Ovary (tissue), 3 donors: ENCODE results near the gene C1orf115.

Experiments used
- POLR2A ChIP-seq: fragments of 450-650 bp; IDR thresholded peaks from one replicate; pipeline ENCODE4 v1.6.1; 2017; ENCODE audit warnings: antibody characterized with exemption, mild to moderate bottlenecking, moderate library complexity
- TF ChIP-seq, protein P1 (sequence below), 3 donors: fragments of 450-650 bp in 2 of 3; fragments of 200-600 bp in 1 of 3; IDR thresholded peaks; one replicate each; pipeline versions ENCODE4 v1.5.1 to v1.8.0; 2016 to 2022; ENCODE audit warnings: antibody characterized with exemption in 3 of 3, mild to moderate bottlenecking in 1 of 3
- donor health status: DM: no; HTN: no; CAD: no.

DNA sequence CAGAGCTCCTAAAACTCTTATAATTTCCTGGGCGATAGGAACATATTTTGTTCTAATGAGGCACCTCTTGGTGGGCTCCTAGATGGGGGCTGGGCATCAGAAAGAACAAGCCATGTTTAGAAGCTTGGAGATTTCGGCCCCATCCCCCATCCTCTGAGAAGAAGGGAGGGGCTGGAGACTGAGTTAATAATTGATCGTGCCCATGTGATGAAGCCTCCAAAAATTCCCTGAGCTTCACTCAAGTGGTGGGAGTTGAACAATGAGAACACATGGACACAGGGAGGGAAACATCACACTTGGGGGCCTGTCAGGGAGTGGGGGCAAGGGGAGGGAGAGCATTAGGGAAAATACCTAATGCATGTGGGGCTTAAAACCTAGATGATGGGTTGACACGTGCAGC, 18.1 kb downstream of the C1orf115 start:
- TF ChIP-seq, protein P1, sequence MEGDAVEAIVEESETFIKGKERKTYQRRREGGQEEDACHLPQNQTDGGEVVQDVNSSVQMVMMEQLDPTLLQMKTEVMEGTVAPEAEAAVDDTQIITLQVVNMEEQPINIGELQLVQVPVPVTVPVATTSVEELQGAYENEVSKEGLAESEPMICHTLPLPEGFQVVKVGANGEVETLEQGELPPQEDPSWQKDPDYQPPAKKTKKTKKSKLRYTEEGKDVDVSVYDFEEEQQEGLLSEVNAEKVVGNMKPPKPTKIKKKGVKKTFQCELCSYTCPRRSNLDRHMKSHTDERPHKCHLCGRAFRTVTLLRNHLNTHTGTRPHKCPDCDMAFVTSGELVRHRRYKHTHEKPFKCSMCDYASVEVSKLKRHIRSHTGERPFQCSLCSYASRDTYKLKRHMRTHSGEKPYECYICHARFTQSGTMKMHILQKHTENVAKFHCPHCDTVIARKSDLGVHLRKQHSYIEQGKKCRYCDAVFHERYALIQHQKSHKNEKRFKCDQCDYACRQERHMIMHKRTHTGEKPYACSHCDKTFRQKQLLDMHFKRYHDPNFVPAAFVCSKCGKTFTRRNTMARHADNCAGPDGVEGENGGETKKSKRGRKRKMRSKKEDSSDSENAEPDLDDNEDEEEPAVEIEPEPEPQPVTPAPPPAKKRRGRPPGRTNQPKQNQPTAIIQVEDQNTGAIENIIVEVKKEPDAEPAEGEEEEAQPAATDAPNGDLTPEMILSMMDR (IDR thresholded peaks at IDR 0.05) = no peak
- TF ChIP-seq POLR2A = no peak
